SK-N-SH (cell line): ENCODE measurements around the gene AKR1E2. TPM values are rescaled to one million over a fixed set of nuclear protein-coding genes. Genes with fewer than 3 reads are reported as not detected.

Source experiments
- CTCF ChIA-PET: fragments of 300-600, 350-600 bp; formaldehyde crosslinking; extraction: SDS; loops from one replicate; lab custom pipeline; 2021; lab: Yijun Ruan, JAX
- POLR2A ChIA-PET: fragments of 350-600 bp; sonication (Branson Sonifier 250); formaldehyde crosslinking; extraction: SDS; loops from one replicate; lab custom pipeline; 2020; ENCODE audit warnings: antibody characterized with exemption, inconsistent platforms; lab: Yijun Ruan, JAX
- DNase-seq: peaks from one replicate; pipeline ENCODE4 v3.0.0; 2012
- H2AFZ ChIP-seq: fragments of 200-600 bp; sonication (generic); 2 replicates; pipeline ENCODE4 v1.8.1; 2016; ENCODE audit warnings: antibody characterized with exemption, mild to moderate bottlenecking, low read depth
- H3F3A ChIP-seq: fragments of 200-600 bp; sonication (generic); replicated peaks from 2 replicates; pipeline ENCODE3; 2016; ENCODE audit warnings: antibody characterized with exemption, mild to moderate bottlenecking; ENCODE audit not compliant: insufficient read depth
- H3K27ac ChIP-seq, 2 experiments: fragments of 200-500 bp in 1 of 2; fragments of 200-600 bp in 1 of 2; sonication (Bioruptor generic) in 1 of 2; sonication (generic), shearing (Covaris generic) in 1 of 2; 2 replicates each; pipeline versions ENCODE4 v1.5.1 to v1.6.1; 2014 to 2016; ENCODE audit warnings: low read depth in 2 of 2, inconsistent platforms in 1 of 2, low read length in 1 of 2, mild to moderate bottlenecking in 1 of 2, mixed read lengths in 1 of 2
- H3K27me3 ChIP-seq: fragments of 200-600 bp; sonication (generic), shearing (Covaris generic); 2 replicates; pipeline ENCODE4 v1.6.1; 2016; ENCODE audit warnings: mixed run types; ENCODE audit not compliant: insufficient read depth
- H3K36me3 ChIP-seq, 2 experiments: fragments of 200-500 bp in 1 of 2; fragments of 200-600 bp in 1 of 2; sonication (Bioruptor generic) in 1 of 2; sonication (generic) in 1 of 2; replicated peaks in 1 of 2; 2 replicates each; pipeline versions ENCODE3 to v1.5.1; 2014 to 2016; ENCODE audit warnings: low read length in 1 of 2, mild to moderate bottlenecking in 1 of 2; ENCODE audit not compliant: insufficient read depth in 2 of 2, control insufficient read depth in 1 of 2
- H3K4me1 ChIP-seq, 2 experiments: fragments of 200-500 bp in 1 of 2; fragments of 200-600 bp in 1 of 2; sonication (Bioruptor generic) in 1 of 2; sonication (generic), shearing (Covaris generic) in 1 of 2; 2 replicates each; pipeline versions ENCODE4 v1.5.1 to v1.6.1; 2014 to 2016; ENCODE audit warnings: low read depth in 1 of 2, low read length in 1 of 2, mixed run types in 1 of 2; ENCODE audit not compliant: insufficient read depth in 2 of 2, control insufficient read depth in 1 of 2
- H3K4me2 ChIP-seq: fragments of 200-600 bp; sonication (generic), shearing (Covaris generic); 2 replicates; pipeline ENCODE4 v1.6.1; 2017; ENCODE audit warnings: mixed run types
- H3K4me3 ChIP-seq, 2 experiments: fragments of 200-500 bp in 1 of 2; fragments of 200-600 bp in 1 of 2; sonication (Bioruptor generic) in 1 of 2; sonication (generic), shearing (Covaris generic) in 1 of 2; 2 replicates each; pipeline versions ENCODE4 v1.5.1 to v1.8.1; 2014 to 2016; ENCODE audit warnings: low read depth in 2 of 2, inconsistent platforms in 1 of 2, low read length in 1 of 2, mild to moderate bottlenecking in 1 of 2, mixed read lengths in 1 of 2, moderate library complexity in 1 of 2
- H3K79me2 ChIP-seq: fragments of 200-600 bp; sonication (generic); 2 replicates; pipeline ENCODE4 v1.8.1; 2017; ENCODE audit warnings: mild to moderate bottlenecking; ENCODE audit not compliant: insufficient read depth
- H3K9ac ChIP-seq: fragments of 200-600 bp; sonication (generic); 2 replicates; pipeline ENCODE4 v1.6.1; 2017; ENCODE audit warnings: mixed run types
- H3K9me2 ChIP-seq: fragments of 200-600 bp; sonication (generic); 2 replicates; pipeline ENCODE4 v1.6.1; 2017; ENCODE audit warnings: mixed run types
- H3K9me3 ChIP-seq: fragments of 200-600 bp; sonication (generic); 2 replicates; pipeline ENCODE4 v1.6.1; 2017; ENCODE audit warnings: mixed run types, mild to moderate bottlenecking, moderate library complexity
- H4K20me1 ChIP-seq: fragments of 200-600 bp; sonication (generic); 2 replicates; pipeline ENCODE4 v1.6.1; 2017; ENCODE audit warnings: mild to moderate bottlenecking, mixed run types; ENCODE audit not compliant: insufficient read depth
- CHD2 ChIP-seq: fragments of 150-350 bp; IDR thresholded peaks from 2 replicates; pipeline ENCODE4 v1.6.1; 2018; ENCODE audit warnings: low read length; ENCODE audit not compliant: partially characterized antibody
- CTCF ChIP-seq: fragments of 200-600 bp; sonication (generic); IDR thresholded peaks from 2 replicates; pipeline ENCODE4 v1.6.1; 2017; ENCODE audit warnings: antibody characterized with exemption, mild to moderate bottlenecking, moderate library complexity
- ELF1 ChIP-seq: IDR thresholded peaks from 2 replicates; pipeline ENCODE4 v1.4.0; 2012
- EZH2phosphoT487 ChIP-seq: fragments of 200-600 bp; sonication (generic); IDR thresholded peaks from 2 replicates; pipeline ENCODE4 v1.6.1; 2017; ENCODE audit warnings: low read depth, mixed run types, mild to moderate bottlenecking, antibody characterized with exemption, moderate library complexity, borderline replicate concordance
- FOXJ3 ChIP-seq: sonication (generic); formaldehyde crosslinking; IDR thresholded peaks from 2 replicates; pipeline ENCODE4 v1.5.1; 2020; ENCODE audit warnings: mild to moderate bottlenecking, missing genetic modification reagents
- GATA2 ChIP-seq: sonication (generic); formaldehyde crosslinking; IDR thresholded peaks from 2 replicates; pipeline ENCODE4 v1.5.0; 2020; ENCODE audit warnings: mild to moderate bottlenecking, missing genetic modification reagents
- IRF3 ChIP-seq: fragments of 150-350 bp; IDR thresholded peaks from 2 replicates; pipeline ENCODE4 v1.6.1; 2016; ENCODE audit warnings: mild to moderate bottlenecking, low read depth, low read length
- MAX ChIP-seq: IDR thresholded peaks from 2 replicates; pipeline ENCODE4 v1.4.0; 2012; ENCODE audit warnings: low read depth
- MEF2A ChIP-seq: IDR thresholded peaks from 2 replicates; pipeline ENCODE4 v1.4.0; 2012; ENCODE audit warnings: low read depth, borderline replicate concordance
- NRF1 ChIP-seq: IDR thresholded peaks from 2 replicates; pipeline ENCODE4 v1.6.1; 2012; ENCODE audit warnings: low read depth, mild to moderate bottlenecking, low read length
- POLR2AphosphoS5 ChIP-seq: IDR thresholded peaks from 2 replicates; pipeline ENCODE4 v1.6.1; 2012; ENCODE audit warnings: low read depth, low read length
- RAD21 ChIP-seq: IDR thresholded peaks from 2 replicates; pipeline ENCODE4 v1.6.1; 2012; ENCODE audit warnings: mild to moderate bottlenecking, low read length
- RCOR1 ChIP-seq: fragments of 150-350 bp; IDR thresholded peaks from 2 replicates; pipeline ENCODE4 v1.6.1; 2017; ENCODE audit warnings: antibody characterized with exemption, low read length
- RFX5 ChIP-seq: IDR thresholded peaks from 2 replicates; pipeline ENCODE4 v1.6.1; 2012; ENCODE audit warnings: mild to moderate bottlenecking, improper control_type of control experiment, low read length
- SIN3A ChIP-seq: IDR thresholded peaks from 2 replicates; pipeline ENCODE4 v1.6.1; 2012; ENCODE audit warnings: low read depth, mild to moderate bottlenecking, low read length, moderate library complexity, borderline replicate concordance
- SMC3 ChIP-seq: IDR thresholded peaks from 2 replicates; pipeline ENCODE4 v1.6.1; 2012; ENCODE audit warnings: low read depth, low read length, improper control_type of control experiment
- TAF1 ChIP-seq: IDR thresholded peaks from 2 replicates; pipeline ENCODE4 v1.6.1; 2012; ENCODE audit warnings: low read depth, mild to moderate bottlenecking, low read length, moderate library complexity, borderline replicate concordance
- TCF12 ChIP-seq: IDR thresholded peaks from 2 replicates; pipeline ENCODE4 v1.4.0; 2012
- TEAD4 ChIP-seq: IDR thresholded peaks from 2 replicates; pipeline ENCODE4 v1.4.0; 2012; ENCODE audit warnings: mild to moderate bottlenecking, borderline replicate concordance; ENCODE audit not compliant: insufficient read depth
- YY1 ChIP-seq: IDR thresholded peaks from 2 replicates; pipeline ENCODE4 v1.4.0; 2012; ENCODE audit warnings: low read depth, mild to moderate bottlenecking
- WGBS: methylation state at CpG from one replicate; pipeline ENCODE4 v1.1.6; 2017; ENCODE audit warnings: low lambda C conversion rate; 5-methylcytosine and 5-hydroxymethylcytosine counted together
- polyA plus RNA-seq, 3 experiments: library from polyadenylated mRNA; depleted of rRNA; stranded (reverse); fragments of >200 nt; gene quantifications; 2 replicates each; pipeline ENCODE4 v1.2.3, GENCODE V29; 2012
- TF ChIP-seq, protein P1 (sequence below): IDR thresholded peaks from 2 replicates; pipeline ENCODE4; 2012
- TF ChIP-seq, protein P2 (sequence below): IDR thresholded peaks from 2 replicates; pipeline ENCODE4 v1.4.0; 2012; ENCODE audit warnings: low read depth, borderline replicate concordance

The AKR1E2 gene
- polyA plus RNA-seq, 1 of the 3 experiments (the other 2 are of a cell fraction) = 5.8 TPM

DNA sequence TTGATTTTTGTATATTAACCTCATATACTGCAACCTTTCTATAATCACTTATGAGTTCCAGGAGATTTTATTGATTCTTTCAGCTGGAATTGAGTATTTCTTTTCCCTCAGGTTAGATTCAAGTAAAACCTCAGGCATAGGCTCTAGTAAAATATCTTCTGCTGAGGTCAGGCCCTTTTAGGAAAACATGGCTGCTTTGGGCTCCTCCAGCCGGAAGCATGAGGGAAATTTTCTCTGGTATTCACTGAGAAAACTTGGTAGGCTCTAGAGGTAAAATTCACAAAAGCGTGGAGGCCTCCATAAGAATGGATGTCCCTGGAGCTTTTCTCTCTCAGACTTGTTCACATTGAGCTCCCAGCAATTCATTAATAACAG, 56.7 kb downstream of the AKR1E2 start:
- 78% methylated on average over 2 of the region's 2 CpGs for WGBS
- Histone ChIP-seq H3K4me1 (no peaks in the 10 kb centered on the region), H3K9me3 (no peaks in the 10 kb centered on the region), H3K4me3 (no peak overlapping the region), H3K36me3 (no peaks in the 10 kb centered on the region), H3K9me2 (no peaks in the 10 kb centered on the region), H3K4me2 (no peak overlapping the region), H3K79me2 (no peaks in the 10 kb centered on the region), H3K27ac (no peak overlapping the region), H3K27me3 (no peaks in the 10 kb centered on the region), H2AFZ (no peak overlapping the region), H3F3A (no peaks in the 10 kb centered on the region), H4K20me1 (no peaks in the 10 kb centered on the region), H3K9ac (no peak overlapping the region)
- ChIA-PET POLR2A (no interaction called here), CTCF (interaction anchor here (0.9 to 1.6 kb wide), 2 partner anchors 9 to 33 kb away, joined by 4 to 5 read pairs; no protein-coding TSS in a partner anchor)
- DNase-seq = no peak
- TF ChIP-seq TAF1 (no peak), RAD21 (no peak), ELF1 (no peak), POLR2AphosphoS5 (no peak), CHD2 (no peak), YY1 (no peak), EZH2phosphoT487 (no peak), RCOR1 (no peak), MEF2A (no peak)
- TF ChIP-seq, protein P1, sequence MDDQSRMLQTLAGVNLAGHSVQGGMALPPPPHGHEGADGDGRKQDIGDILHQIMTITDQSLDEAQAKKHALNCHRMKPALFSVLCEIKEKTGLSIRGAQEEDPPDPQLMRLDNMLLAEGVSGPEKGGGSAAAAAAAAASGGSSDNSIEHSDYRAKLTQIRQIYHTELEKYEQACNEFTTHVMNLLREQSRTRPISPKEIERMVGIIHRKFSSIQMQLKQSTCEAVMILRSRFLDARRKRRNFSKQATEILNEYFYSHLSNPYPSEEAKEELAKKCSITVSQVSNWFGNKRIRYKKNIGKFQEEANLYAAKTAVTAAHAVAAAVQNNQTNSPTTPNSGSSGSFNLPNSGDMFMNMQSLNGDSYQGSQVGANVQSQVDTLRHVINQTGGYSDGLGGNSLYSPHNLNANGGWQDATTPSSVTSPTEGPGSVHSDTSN = no peak

DNA sequence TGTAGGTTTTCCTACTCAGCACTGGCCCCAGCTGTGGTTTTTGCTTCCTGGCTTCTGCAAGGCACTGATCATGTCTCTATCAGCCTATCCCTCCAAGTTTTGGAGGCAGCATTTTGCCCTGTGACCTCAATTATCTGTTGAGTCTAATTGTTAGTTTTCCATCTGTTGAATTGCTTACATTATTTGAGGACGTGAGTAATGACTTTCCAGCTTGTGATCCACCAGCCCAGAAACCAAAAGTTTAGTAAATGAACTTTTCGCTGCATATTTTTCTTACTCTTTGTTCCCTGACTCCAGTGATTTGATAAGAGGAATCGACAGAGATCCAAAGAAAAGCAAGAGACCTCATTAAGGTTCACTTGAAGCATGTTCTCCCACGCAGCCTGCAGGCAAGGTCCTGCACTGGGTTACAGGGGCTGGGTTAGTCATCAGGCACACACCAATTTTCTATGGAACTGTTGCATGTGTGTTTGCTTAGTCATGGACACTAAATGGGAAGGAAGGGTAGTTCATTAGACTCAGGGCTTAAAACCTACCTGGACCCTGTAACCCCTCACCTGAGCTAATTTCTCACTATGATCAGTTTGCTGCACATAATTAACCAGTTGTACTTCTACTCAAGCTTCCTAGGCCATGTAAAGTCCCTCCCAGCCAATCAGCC, 57.2 kb downstream of the AKR1E2 start:
- WGBS = 63% methylated on average over 4 of the region's 4 CpGs
- Histone ChIP-seq H4K20me1 (no peaks in the 10 kb centered on the region), H3K27ac (no peak overlapping the region), H3K4me1 (no peaks in the 10 kb centered on the region), H3K4me2 (no peak overlapping the region), H3K27me3 (no peaks in the 10 kb centered on the region), H3K9ac (no peak overlapping the region), H3F3A (no peaks in the 10 kb centered on the region), H3K36me3 (no peaks in the 10 kb centered on the region), H3K4me3 (no peak overlapping the region), H2AFZ (no peak overlapping the region), H3K9me3 (no peaks in the 10 kb centered on the region), H3K9me2 (no peaks in the 10 kb centered on the region), H3K79me2 (no peaks in the 10 kb centered on the region)
- TF ChIP-seq POLR2AphosphoS5 = no peak
- no peak for TF ChIP-seq TCF12
- no peak for TF ChIP-seq FOXJ3 (CRISPR knock-in tag)
- TF ChIP-seq CHD2 = no peak
- no peak for TF ChIP-seq YY1
- TF ChIP-seq IRF3 = no peak
- TF ChIP-seq, protein P2, sequence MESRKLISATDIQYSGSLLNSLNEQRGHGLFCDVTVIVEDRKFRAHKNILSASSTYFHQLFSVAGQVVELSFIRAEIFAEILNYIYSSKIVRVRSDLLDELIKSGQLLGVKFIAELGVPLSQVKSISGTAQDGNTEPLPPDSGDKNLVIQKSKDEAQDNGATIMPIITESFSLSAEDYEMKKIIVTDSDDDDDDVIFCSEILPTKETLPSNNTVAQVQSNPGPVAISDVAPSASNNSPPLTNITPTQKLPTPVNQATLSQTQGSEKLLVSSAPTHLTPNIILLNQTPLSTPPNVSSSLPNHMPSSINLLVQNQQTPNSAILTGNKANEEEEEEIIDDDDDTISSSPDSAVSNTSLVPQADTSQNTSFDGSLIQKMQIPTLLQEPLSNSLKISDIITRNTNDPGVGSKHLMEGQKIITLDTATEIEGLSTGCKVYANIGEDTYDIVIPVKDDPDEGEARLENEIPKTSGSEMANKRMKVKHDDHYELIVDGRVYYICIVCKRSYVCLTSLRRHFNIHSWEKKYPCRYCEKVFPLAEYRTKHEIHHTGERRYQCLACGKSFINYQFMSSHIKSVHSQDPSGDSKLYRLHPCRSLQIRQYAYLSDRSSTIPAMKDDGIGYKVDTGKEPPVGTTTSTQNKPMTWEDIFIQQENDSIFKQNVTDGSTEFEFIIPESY = no peak
- no peak for TF ChIP-seq TEAD4
- TF ChIP-seq RCOR1 = no peak
- no peak for TF ChIP-seq CTCF
- no peak for TF ChIP-seq GATA2 (CRISPR knock-in tag)
- TF ChIP-seq SIN3A = no peak
- no peak for TF ChIP-seq SMC3
- no peak for TF ChIP-seq ELF1
- no peak for TF ChIP-seq MAX
- no peak for TF ChIP-seq RFX5
- TF ChIP-seq EZH2phosphoT487 = no peak
- no peak for TF ChIP-seq NRF1
- no peak for DNase-seq
- CTCF ChIA-PET = interaction anchor here (0.9 to 1.6 kb wide), 2 partner anchors 8 to 34 kb away, joined by 4 to 5 read pairs; no protein-coding TSS in a partner anchor
- POLR2A ChIA-PET = no interaction called here
